ENCODE data around the gene TNFRSF1A. TPM values are rescaled to one million over a fixed set of nuclear protein-coding genes. Genes with fewer than 3 reads are reported as not detected.

The TNFRSF1A gene
- total RNA-seq, 1 donor from 2014 or later: 70.4 TPM

GRCh38 chr12:6330192-6330591, 11.7 kb downstream of the TNFRSF1A start:
- TF ChIP-seq, protein P1, sequence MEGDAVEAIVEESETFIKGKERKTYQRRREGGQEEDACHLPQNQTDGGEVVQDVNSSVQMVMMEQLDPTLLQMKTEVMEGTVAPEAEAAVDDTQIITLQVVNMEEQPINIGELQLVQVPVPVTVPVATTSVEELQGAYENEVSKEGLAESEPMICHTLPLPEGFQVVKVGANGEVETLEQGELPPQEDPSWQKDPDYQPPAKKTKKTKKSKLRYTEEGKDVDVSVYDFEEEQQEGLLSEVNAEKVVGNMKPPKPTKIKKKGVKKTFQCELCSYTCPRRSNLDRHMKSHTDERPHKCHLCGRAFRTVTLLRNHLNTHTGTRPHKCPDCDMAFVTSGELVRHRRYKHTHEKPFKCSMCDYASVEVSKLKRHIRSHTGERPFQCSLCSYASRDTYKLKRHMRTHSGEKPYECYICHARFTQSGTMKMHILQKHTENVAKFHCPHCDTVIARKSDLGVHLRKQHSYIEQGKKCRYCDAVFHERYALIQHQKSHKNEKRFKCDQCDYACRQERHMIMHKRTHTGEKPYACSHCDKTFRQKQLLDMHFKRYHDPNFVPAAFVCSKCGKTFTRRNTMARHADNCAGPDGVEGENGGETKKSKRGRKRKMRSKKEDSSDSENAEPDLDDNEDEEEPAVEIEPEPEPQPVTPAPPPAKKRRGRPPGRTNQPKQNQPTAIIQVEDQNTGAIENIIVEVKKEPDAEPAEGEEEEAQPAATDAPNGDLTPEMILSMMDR (IDR thresholded peaks at IDR 0.05; ENCODE audit: unreplicated experiment): no peak
- H3K27me3 Mint-ChIP-seq (ENCODE audit: low read depth): no peaks in the 10 kb centered on the region
- DNase-seq (ENCODE audit: low spot score in 2 of 2, unreplicated experiment in 2 of 2): no peak
- peaks cover 28% of the 10 kb centered on the region for H3K36me3 Mint-ChIP-seq
- no peaks in the 10 kb centered on the region for H3K9me3 Mint-ChIP-seq
- H3K4me1 Mint-ChIP-seq: peaks cover 6% of the 10 kb centered on the region
- H3K4me3 Mint-ChIP-seq: no peak overlapping the region
- no peak overlapping the region for H3K27ac Mint-ChIP-seq

DNA sequence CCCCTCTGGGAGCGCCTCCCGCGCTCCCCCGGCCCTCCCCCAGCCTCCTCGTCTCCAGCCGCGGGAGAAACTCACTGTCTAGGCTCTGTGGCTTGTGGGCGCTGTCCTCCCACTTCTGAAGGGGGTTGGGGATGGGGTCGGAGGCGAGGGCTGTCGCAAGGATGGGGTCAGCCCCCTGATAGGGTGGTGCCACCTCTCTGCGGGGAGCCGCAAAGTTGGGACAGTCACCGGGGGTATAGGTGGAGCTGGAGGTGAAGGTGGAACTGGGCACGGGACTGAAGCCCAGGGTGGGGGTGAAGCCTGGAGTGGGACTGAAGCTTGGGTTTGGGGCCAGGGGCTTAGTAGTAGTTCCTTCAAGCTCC, 12.2 kb downstream of the TNFRSF1A start:
- DNase-seq (ENCODE audit: low spot score in 2 of 2, unreplicated experiment in 2 of 2): no peak
- Mint-ChIP-seq H3K36me3 (peaks cover 28% of the 10 kb centered on the region), H3K27ac (no peak overlapping the region), H3K9me3 (no peaks in the 10 kb centered on the region), H3K4me1 (peaks cover 7% of the 10 kb centered on the region), H3K27me3 (ENCODE audit: low read depth) (no peaks in the 10 kb centered on the region), H3K4me3 (no peak overlapping the region)
- TF ChIP-seq, protein P1 (IDR thresholded peaks at IDR 0.05; ENCODE audit: unreplicated experiment): no peak

GRCh38 chr12:6328945-6329702, 12.8 kb downstream of the TNFRSF1A start:
- no peaks in the 10 kb centered on the region for H3K27me3 Mint-ChIP-seq (ENCODE audit: low read depth)
- TF ChIP-seq, protein P1 (IDR thresholded peaks at IDR 0.05; ENCODE audit: unreplicated experiment): no peak
- H3K36me3 Mint-ChIP-seq: peaks cover 26% of the 10 kb centered on the region
- H3K27ac Mint-ChIP-seq: no peak overlapping the region
- H3K4me1 Mint-ChIP-seq: peaks cover 13% of the 10 kb centered on the region
- no peaks in the 10 kb centered on the region for H3K9me3 Mint-ChIP-seq
- no peak overlapping the region for H3K4me3 Mint-ChIP-seq
- no peak for DNase-seq (ENCODE audit: low spot score in 2 of 2, unreplicated experiment in 2 of 2)

DNA sequence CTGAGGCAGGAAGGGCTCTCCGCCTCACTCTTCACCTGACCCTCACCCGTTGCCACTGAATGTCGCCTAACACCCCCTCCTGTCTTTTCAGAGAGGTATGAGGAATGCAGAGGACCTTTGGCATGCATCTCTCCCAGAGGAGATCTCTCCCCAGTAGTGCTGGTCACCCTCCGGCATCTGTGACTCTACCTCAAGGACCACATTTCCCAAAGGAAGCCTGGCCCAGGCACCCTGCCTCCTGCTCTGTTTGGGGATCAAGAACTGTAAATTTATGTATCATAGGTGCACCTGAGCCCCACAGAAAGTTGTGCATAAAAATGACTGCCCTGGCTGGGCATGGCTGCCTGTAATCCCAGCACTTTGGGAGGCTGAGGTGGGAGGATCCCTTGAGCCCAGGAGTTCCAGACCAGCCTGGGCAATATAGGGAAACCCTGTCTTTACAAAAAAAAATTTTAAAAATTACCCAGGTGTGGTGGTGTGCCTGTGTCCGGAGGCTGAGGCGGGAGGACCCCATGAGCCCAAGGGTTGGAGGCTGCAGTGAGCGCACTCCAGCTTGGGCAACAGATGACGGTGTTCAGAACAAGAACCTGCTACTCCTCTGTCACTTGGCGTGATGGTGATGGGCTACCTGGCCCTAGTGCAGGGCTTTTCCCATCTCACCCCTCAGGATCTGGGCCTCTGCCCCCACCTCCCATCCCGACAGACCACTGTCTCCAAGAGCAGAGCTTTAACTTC, 13.7 kb downstream of the TNFRSF1A start:
- Mint-ChIP-seq H3K4me1 (peaks cover 19% of the 10 kb centered on the region), H3K4me3 (no peak overlapping the region), H3K9me3 (no peaks in the 10 kb centered on the region), H3K27me3 (ENCODE audit: low read depth) (no peaks in the 10 kb centered on the region), H3K36me3 (peaks cover 19% of the 10 kb centered on the region), H3K27ac (peak overlapping the region; percentile 30)
- TF ChIP-seq, protein P1 (IDR thresholded peaks at IDR 0.05; ENCODE audit: unreplicated experiment): no peak
- DNase-seq (ENCODE audit: low spot score in 2 of 2, unreplicated experiment in 2 of 2): no peak

GRCh38 chr12:6327229-6328041, 14.4 kb downstream of the TNFRSF1A start:
- Mint-ChIP-seq H3K27me3 (ENCODE audit: low read depth) (no peaks in the 10 kb centered on the region), H3K4me3 (no peak overlapping the region), H3K27ac (peak overlapping the region; percentile 30), H3K9me3 (no peaks in the 10 kb centered on the region), H3K4me1 (peaks cover 24% of the 10 kb centered on the region), H3K36me3 (peaks cover 14% of the 10 kb centered on the region)
- no peak for DNase-seq (ENCODE audit: low spot score in 2 of 2, unreplicated experiment in 2 of 2)
- TF ChIP-seq, protein P1 (IDR thresholded peaks at IDR 0.05; ENCODE audit: unreplicated experiment): no peak

All from mesothelial cell of epicardium (in vitro differentiated cells).